OCI-LY1 (cell line): ENCODE data around the gene FERD3L.

Experiments
- H2AFZ ChIP-seq: fragments of 200-600 bp; sonication (generic), shearing (Covaris generic); 2 replicates; pipeline ENCODE4 v1.6.0; 2014; ENCODE audit warnings: antibody characterized with exemption, mild to moderate bottlenecking, low read length
- H3F3A ChIP-seq: fragments of 200-600 bp; sonication (generic), shearing (Covaris generic); 2 replicates; pipeline ENCODE4 v1.6.0; 2014; ENCODE audit warnings: mild to moderate bottlenecking, antibody characterized with exemption, low read length, moderate library complexity; ENCODE audit not compliant: insufficient read depth
- H3K27ac ChIP-seq: fragments of 200-600 bp; sonication (generic); 2 replicates; pipeline ENCODE4 v1.5.1; 2014; ENCODE audit warnings: low read length, mixed run types, mild to moderate bottlenecking, low read depth; ENCODE audit not compliant: poor library complexity, severe bottlenecking
- H3K27me3 ChIP-seq: fragments of 200-600 bp; sonication (generic); 2 replicates; pipeline ENCODE4 v1.6.0; 2014; ENCODE audit warnings: antibody characterized with exemption, mild to moderate bottlenecking, low read length, moderate library complexity; ENCODE audit not compliant: insufficient read depth
- H3K36me3 ChIP-seq: fragments of 200-600 bp; sonication (generic); 2 replicates; pipeline ENCODE4 v1.6.1; 2014; ENCODE audit warnings: mild to moderate bottlenecking, antibody characterized with exemption, low read length, moderate library complexity, mixed read lengths; ENCODE audit not compliant: insufficient read depth
- H3K4me1 ChIP-seq: fragments of 200-600 bp; sonication (generic); 2 replicates; pipeline ENCODE4 v1.5.1; 2014; ENCODE audit warnings: mild to moderate bottlenecking, low read length, moderate library complexity; ENCODE audit not compliant: insufficient read depth, severe bottlenecking
- H3K4me2 ChIP-seq: fragments of 200-600 bp; sonication (generic), shearing (Covaris generic); 2 replicates; pipeline ENCODE4 v1.6.1; 2014; ENCODE audit warnings: low read length
- H3K4me3 ChIP-seq: fragments of 200-600 bp; sonication (generic); 2 replicates; pipeline ENCODE4 v1.5.1; 2014; ENCODE audit warnings: low read length, low read depth, mild to moderate bottlenecking, mixed read lengths; ENCODE audit not compliant: poor library complexity, severe bottlenecking
- H3K79me2 ChIP-seq: fragments of 200-600 bp; shearing (Covaris generic); 2 replicates; pipeline ENCODE4 v1.6.1; 2016; ENCODE audit warnings: mixed run types, low read length, mixed read lengths; ENCODE audit not compliant: insufficient read depth
- H3K9ac ChIP-seq: fragments of 200-600 bp; sonication (generic), shearing (Covaris generic); 2 replicates; pipeline ENCODE4 v1.6.1; 2014; ENCODE audit warnings: mild to moderate bottlenecking, low read length, mixed read lengths
- H3K9me2 ChIP-seq: fragments of 200-600 bp; sonication (generic), shearing (Covaris generic); 2 replicates; pipeline ENCODE4 v1.6.1; 2014; ENCODE audit warnings: low read depth, mild to moderate bottlenecking, low read length, mixed read lengths
- H3K9me3 ChIP-seq: fragments of 200-600 bp; shearing (Covaris generic); 2 replicates; pipeline ENCODE4 v1.6.1; 2014; ENCODE audit warnings: low read length, mixed read lengths
- H4K20me1 ChIP-seq: fragments of 200-600 bp; sonication (generic), shearing (Covaris generic); 2 replicates; pipeline ENCODE4 v1.6.0; 2016; ENCODE audit warnings: mild to moderate bottlenecking, low read length; ENCODE audit not compliant: insufficient read depth
- CTCF ChIP-seq: fragments of 200-600 bp; sonication (generic), shearing (Covaris generic); IDR thresholded peaks from 2 replicates; pipeline ENCODE4 v1.5.1; 2017; ENCODE audit warnings: mild to moderate bottlenecking, antibody characterized with exemption, low read length, moderate library complexity, mixed read lengths
- EZH2 ChIP-seq: fragments of 200-600 bp; sonication (generic), shearing (Covaris generic); IDR thresholded peaks from 2 replicates; pipeline ENCODE4 v1.8.0; 2017; ENCODE audit warnings: borderline replicate concordance, mixed run types, mild to moderate bottlenecking, antibody characterized with exemption, low read length, moderate library complexity, mixed read lengths

The FERD3L gene

GRCh38 chr7:19106241-19107080 is 38.8 kb downstream of the FERD3L start:
- Histone ChIP-seq H3K4me3 (no peak overlapping the region), H3K9ac (no peak overlapping the region), H3K27ac (no peak overlapping the region)

GRCh38 chr7:19105546-19105945 is 39.7 kb downstream of the FERD3L start:
- Histone ChIP-seq H3K4me2 (no peak overlapping the region), H3K9ac (no peak overlapping the region)

More at GRCh38 chr7:19106241-19107080, 38.8 kb downstream of the FERD3L start:
- H2AFZ ChIP-seq, result no peak overlapping the region
- no peaks in the 10 kb centered on the region for H3K27me3 ChIP-seq
- H3K79me2 ChIP-seq, result no peaks in the 10 kb centered on the region
- H3K9me2 ChIP-seq, result no peaks in the 10 kb centered on the region
- H4K20me1 ChIP-seq, result no peaks in the 10 kb centered on the region
- H3K9me3 ChIP-seq, result no peaks in the 10 kb centered on the region
- H3K36me3 ChIP-seq, result no peaks in the 10 kb centered on the region
- TF ChIP-seq EZH2, result no peak
- TF ChIP-seq CTCF, result no peak
- H3K4me2 ChIP-seq, result no peak overlapping the region
- H3F3A ChIP-seq, result no peaks in the 10 kb centered on the region
- no peaks in the 10 kb centered on the region for H3K4me1 ChIP-seq

GRCh38 chr7:19104811-19105210 is 40.4 kb downstream of the FERD3L start:
- Histone ChIP-seq H3K79me2 (no peaks in the 10 kb centered on the region), H3K4me1 (no peaks in the 10 kb centered on the region), H4K20me1 (no peaks in the 10 kb centered on the region), H3K9ac (no peak overlapping the region), H3K36me3 (no peaks in the 10 kb centered on the region), H3F3A (no peaks in the 10 kb centered on the region), H3K4me2 (no peak overlapping the region), H3K27ac (no peak overlapping the region), H2AFZ (no peak overlapping the region), H3K9me2 (no peaks in the 10 kb centered on the region), H3K9me3 (no peaks in the 10 kb centered on the region), H3K4me3 (no peak overlapping the region), H3K27me3 (no peaks in the 10 kb centered on the region)
- TF ChIP-seq EZH2 (no peak), CTCF (no peak)

More at GRCh38 chr7:19105546-19105945, 39.7 kb downstream of the FERD3L start:
- no peak overlapping the region for H2AFZ ChIP-seq
- TF ChIP-seq CTCF, result no peak
- TF ChIP-seq EZH2, result no peak
- H3K27me3 ChIP-seq, result no peaks in the 10 kb centered on the region
- H3F3A ChIP-seq, result no peaks in the 10 kb centered on the region
- no peak overlapping the region for H3K27ac ChIP-seq
- H3K36me3 ChIP-seq, result no peaks in the 10 kb centered on the region
- H3K4me1 ChIP-seq, result no peaks in the 10 kb centered on the region
- no peaks in the 10 kb centered on the region for H4K20me1 ChIP-seq
- no peaks in the 10 kb centered on the region for H3K79me2 ChIP-seq
- H3K9me3 ChIP-seq, result no peaks in the 10 kb centered on the region
- no peaks in the 10 kb centered on the region for H3K9me2 ChIP-seq
- H3K4me3 ChIP-seq, result no peak overlapping the region
